SH-SY5Y (cell line): ENCODE results near the gene CTLA4.

ENCODE experiments used
- GATA2 ChIP-seq: IDR thresholded peaks from 2 replicates; pipeline ENCODE4 v1.6.1; 2011; ENCODE audit warnings: mild to moderate bottlenecking, low read depth, low read length
- GATA3 ChIP-seq: IDR thresholded peaks from 2 replicates; pipeline ENCODE4 v1.6.1; 2011; ENCODE audit warnings: low read depth, mild to moderate bottlenecking, low read length, moderate library complexity

DNA sequence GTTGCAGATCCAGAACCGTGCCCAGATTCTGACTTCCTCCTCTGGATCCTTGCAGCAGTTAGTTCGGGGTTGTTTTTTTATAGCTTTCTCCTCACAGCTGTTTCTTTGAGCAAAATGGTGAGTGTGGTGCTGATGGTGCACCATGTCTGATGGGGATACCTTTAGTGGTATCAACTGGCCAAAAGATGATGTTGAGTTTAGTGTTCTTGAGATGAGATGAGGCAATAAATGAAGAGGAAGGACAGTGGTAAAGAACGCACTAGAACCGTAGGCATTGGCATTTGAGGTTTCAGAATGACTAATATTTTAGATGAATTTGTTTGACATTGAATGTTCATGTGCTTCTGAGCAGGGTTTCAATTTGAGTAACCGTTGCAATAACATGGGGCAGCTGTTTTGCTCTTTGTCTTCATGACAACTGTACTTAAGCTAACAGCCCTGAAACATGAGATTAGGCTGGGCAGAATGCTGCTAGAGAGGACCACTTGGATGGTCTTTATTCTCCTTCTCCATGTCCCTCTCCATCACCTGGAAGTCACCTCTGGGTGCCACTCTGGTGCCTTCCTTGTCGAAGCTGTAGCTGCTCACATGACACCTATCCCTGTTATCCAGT, 3.9 kb downstream of the CTLA4 start:
- TF ChIP-seq GATA2 (no peak), GATA3 (no peak)
